Measurements from ENCODE around the gene UBN2.
"Not testable (repeated sequence)": the region's sequence is repeated elsewhere in the genome, so short reads cannot be mapped to it uniquely, and the experiment has no call there.

Gene UBN2

DNA sequence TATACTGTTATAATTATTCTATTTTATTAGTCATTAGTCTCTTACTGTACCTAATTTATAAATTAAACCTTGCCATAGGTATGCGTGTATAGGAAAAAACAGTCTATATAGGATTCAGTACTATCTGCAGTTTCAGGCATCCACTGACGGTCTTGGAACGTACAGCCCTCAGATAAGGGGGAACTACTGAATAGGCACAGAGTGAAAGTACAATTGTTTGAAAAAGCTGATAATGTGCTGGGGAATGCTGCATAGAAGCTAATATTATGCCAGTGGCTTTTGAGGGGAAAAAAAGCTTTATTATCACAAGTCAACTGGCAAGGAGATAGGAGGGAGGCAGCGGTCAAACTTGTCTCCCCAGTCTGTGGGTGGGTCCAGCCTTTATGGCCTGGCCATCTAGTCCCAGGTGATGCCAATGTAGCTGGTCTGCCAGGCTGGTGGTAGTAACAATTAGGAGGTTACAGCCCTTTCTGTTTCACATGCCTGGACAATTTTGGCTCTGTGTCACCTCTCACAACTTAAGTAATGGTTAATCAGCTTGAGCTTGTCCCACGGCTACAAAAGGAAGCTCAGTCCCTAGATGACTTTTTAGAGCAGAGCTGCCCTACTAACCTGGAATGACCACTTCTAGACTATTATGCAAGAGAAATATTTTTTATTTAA, 101.8 kb downstream of the UBN2 start:
- Mint-ChIP-seq H3K36me3 (ENCODE audit: insufficient read depth) (peaks cover 4% of the 10 kb centered on the region), H3K4me1 (ENCODE audit: low read depth in 2 of 2) (peaks cover 2 to 12% of the 10 kb centered on the region in 2 donors), H3K27me3 (no peaks in the 10 kb centered on the region), H3K9me3 (peaks cover 0 to 3% of the 10 kb centered on the region in 2 donors), H3K4me3 (no peak overlapping the region), H3K27ac (no peak overlapping the region)
- ATAC-seq (replicated peaks): no peak
- no peak for DNase-seq

- not testable (repeated sequence) for H3K27me3 Mint-ChIP-seq; H3K9me3 Mint-ChIP-seq; H3K27ac Mint-ChIP-seq; H3K4me3 Mint-ChIP-seq; H3K36me3 Mint-ChIP-seq (ENCODE audit: insufficient read depth); DNase-seq; ATAC-seq (replicated peaks)
- peaks cover 2 to 12% of the 10 kb centered on the region in 2 donors for H3K4me1 Mint-ChIP-seq (ENCODE audit: low read depth in 2 of 2)
Measured at GRCh38 chr7:139333443-139333842, 102.4 kb downstream of the UBN2 start.

DNA sequence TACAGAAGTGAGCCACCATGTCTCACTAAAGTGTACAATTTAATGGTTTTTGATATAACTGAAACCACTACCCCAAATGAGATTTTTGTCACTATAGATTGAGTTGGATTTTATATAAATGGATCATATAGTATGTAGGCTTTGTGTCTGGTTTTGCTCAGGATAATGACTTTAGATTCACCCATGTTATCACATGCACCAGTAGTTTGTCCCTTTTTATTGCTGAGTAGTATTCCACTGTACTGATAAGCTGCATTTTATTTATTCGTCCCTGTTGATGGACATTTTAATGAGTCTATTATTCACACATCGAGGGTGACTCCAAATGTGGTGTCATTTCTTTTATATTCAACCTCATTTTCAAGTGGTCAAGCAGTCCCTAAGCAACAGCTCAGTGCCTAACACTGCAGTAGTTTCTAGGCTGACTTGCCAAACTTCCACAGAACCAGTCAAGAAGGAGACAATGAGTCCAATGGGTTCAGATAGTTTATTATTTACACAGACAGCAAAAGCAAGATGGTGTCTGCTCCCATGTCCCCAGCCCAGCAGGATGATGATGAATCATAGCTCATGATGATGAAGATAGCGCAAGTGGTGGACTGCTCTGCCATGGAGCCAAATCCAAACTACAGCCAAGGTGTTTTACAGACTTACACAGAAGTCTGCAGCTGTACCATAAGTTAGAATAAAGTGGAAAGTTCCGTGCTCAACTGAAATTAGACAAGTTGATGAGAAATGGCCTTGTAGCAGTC, 103.5 kb downstream of the UBN2 start:
- peaks cover 6 to 17% of the 10 kb centered on the region in 2 donors for H3K4me1 Mint-ChIP-seq (ENCODE audit: low read depth in 2 of 2)
- H3K9me3 Mint-ChIP-seq: peaks cover 0 to 3% of the 10 kb centered on the region in 2 donors
- peaks cover 13% of the 10 kb centered on the region for H3K36me3 Mint-ChIP-seq (ENCODE audit: insufficient read depth)
- no peaks in the 10 kb centered on the region for H3K27me3 Mint-ChIP-seq
- no peak for DNase-seq
- ATAC-seq (replicated peaks): no peak
- no peak overlapping the region for H3K27ac Mint-ChIP-seq
- no peak overlapping the region for H3K4me3 Mint-ChIP-seq

DNA sequence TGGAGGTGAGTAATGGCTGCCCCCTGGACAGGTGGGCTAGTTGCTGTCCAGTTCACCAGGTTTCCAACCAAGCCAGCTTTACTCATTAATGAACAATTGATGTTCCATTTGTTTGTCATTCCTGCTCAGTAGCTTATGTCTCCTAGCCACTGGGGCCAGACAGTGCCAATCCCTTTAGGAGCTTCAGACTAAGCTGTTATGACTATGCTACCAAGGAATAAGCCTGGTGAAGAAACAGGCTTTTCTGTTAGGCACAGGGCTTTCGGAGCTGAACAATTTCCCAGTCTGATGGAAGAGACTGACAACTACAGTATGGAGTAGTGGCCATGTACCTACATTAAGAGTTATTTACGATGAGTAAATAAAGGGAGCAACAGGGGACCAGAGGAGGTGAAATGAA, 108.0 kb downstream of the UBN2 start:
- Mint-ChIP-seq H3K9me3 (peaks cover 4 to 7% of the 10 kb centered on the region in 2 donors), H3K36me3 (ENCODE audit: insufficient read depth) (peaks cover 39% of the 10 kb centered on the region), H3K27ac (peak overlapping the region; percentile 100), H3K4me1 (ENCODE audit: low read depth in 2 of 2) (peaks cover 24 to 31% of the 10 kb centered on the region in 2 donors), H3K27me3 (peaks cover 7 to 10% of the 10 kb centered on the region in 2 donors), H3K4me3 (peak overlapping the region; percentile 28 to 99)
- DNase-seq (no peak), ATAC-seq (replicated peaks) (no peak)

GRCh38 chr7:139339698-139340036, 108.6 kb downstream of the UBN2 start:
- no peak for ATAC-seq (replicated peaks)
- Mint-ChIP-seq H3K27me3 (peaks cover 7 to 10% of the 10 kb centered on the region in 2 donors), H3K36me3 (ENCODE audit: insufficient read depth) (peaks cover 42% of the 10 kb centered on the region), H3K9me3 (peaks cover 4 to 7% of the 10 kb centered on the region in 2 donors), H3K4me1 (ENCODE audit: low read depth in 2 of 2) (peaks cover 24 to 31% of the 10 kb centered on the region in 2 donors), H3K4me3 (peak overlapping the region; percentile 99), H3K27ac (peak overlapping the region; percentile 100)
- DNase-seq: no peak

GRCh38 chr7:139340037-139340807, 109.2 kb downstream of the UBN2 start:
- H3K4me1 Mint-ChIP-seq (ENCODE audit: low read depth in 2 of 2): peaks cover 24 to 31% of the 10 kb centered on the region in 2 donors
- peak overlapping the region; percentile 99 for H3K4me3 Mint-ChIP-seq
- peaks cover 42% of the 10 kb centered on the region for H3K36me3 Mint-ChIP-seq (ENCODE audit: insufficient read depth)
- peak overlapping the region; percentile 100 for H3K27ac Mint-ChIP-seq
- ATAC-seq (replicated peaks) (peak; percentile 82), DNase-seq (peak; percentile 97 to 98 (median 97))
- H3K9me3 Mint-ChIP-seq: peaks cover 4 to 7% of the 10 kb centered on the region in 2 donors
- H3K27me3 Mint-ChIP-seq: peaks cover 7 to 10% of the 10 kb centered on the region in 2 donors

DNA sequence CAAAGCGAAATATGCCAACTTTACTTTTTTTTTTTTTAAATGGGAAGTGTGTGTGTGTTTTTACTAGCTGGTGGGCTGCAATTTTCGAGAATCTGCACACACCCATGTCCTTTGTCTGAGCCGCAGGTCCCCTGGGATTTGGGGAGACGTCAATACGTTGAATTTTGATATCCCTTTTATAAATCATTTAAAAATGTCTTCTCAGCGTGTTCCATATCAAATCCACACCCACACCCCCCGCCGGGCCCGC, 109.7 kb downstream of the UBN2 start:
- peaks cover 7 to 10% of the 10 kb centered on the region in 2 donors for H3K27me3 Mint-ChIP-seq
- DNase-seq (no peak), ATAC-seq (replicated peaks) (no peak)
- peak overlapping the region; percentile 100 for H3K27ac Mint-ChIP-seq
- H3K4me3 Mint-ChIP-seq: peak overlapping the region; percentile 99
- peaks cover 42% of the 10 kb centered on the region for H3K36me3 Mint-ChIP-seq (ENCODE audit: insufficient read depth)
- H3K4me1 Mint-ChIP-seq (ENCODE audit: low read depth in 2 of 2): peaks cover 24 to 31% of the 10 kb centered on the region in 2 donors
- H3K9me3 Mint-ChIP-seq: peaks cover 4 to 7% of the 10 kb centered on the region in 2 donors

DNA sequence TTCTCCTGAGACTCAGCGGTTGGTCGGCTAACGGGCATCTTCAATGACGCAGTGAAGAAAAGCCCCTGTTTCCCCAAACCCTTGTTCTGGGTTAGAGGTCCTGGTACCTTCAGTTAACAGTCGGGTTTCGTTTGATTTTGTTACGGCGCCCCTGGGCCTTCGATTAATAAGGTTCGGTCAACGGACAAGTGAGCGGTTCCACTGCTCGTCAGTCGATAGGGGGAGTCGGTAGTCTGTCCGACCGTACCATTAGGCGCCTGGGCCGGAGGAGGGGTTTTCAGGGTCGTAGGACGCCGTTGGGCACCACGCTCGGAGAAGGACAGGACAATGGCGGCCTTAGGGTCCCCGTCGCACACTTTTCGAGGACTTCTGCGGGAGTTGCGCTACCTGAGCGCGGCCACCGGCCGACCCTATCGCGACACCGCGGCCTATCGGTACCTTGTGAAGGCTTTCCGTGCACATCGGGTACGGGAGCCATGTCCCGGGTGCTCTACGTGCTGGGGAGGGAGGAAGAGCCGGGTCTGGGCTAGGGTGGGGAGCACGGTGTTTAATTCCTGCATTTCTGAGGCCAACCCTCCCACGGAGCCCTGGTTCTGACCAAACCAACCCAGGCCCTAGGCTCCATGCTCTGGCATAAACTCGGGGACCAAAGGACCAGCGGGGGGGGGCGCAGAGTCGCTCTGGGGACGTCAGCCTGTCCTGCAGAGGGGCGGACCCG, 110.2 kb downstream of the UBN2 start, which contains the start of gene FMC1:
Gene FMC1 (plus strand): TSS at position 280 of the 718 bp plus-strand sequence. CDS start 48 bp downstream, at position 328.
- Mint-ChIP-seq H3K27me3 (peaks cover 7 to 10% of the 10 kb centered on the region in 2 donors), H3K36me3 (ENCODE audit: insufficient read depth) (peaks cover 46% of the 10 kb centered on the region), H3K4me3 (peak within 1 kb of the TSS; percentile 99), H3K27ac (peak within 1 kb of the TSS; percentile 100), H3K4me1 (ENCODE audit: low read depth in 2 of 2) (peaks cover 24 to 31% of the 10 kb centered on the region in 2 donors), H3K9me3 (peaks cover 4 to 7% of the 10 kb centered on the region in 2 donors)
- peak; percentile 74 to 83 (median 79) for DNase-seq
- ATAC-seq (replicated peaks): peak; percentile 57

- DNase-seq: no peak
- H3K9me3 Mint-ChIP-seq: peaks cover 4 to 7% of the 10 kb centered on the region in 2 donors
- peaks cover 24 to 31% of the 10 kb centered on the region in 2 donors for H3K4me1 Mint-ChIP-seq (ENCODE audit: low read depth in 2 of 2)
- H3K27ac Mint-ChIP-seq: peak overlapping the region; percentile 100
- H3K27me3 Mint-ChIP-seq: peaks cover 7 to 10% of the 10 kb centered on the region in 2 donors
- H3K4me3 Mint-ChIP-seq: peak overlapping the region; percentile 99
- peaks cover 47% of the 10 kb centered on the region for H3K36me3 Mint-ChIP-seq (ENCODE audit: insufficient read depth)
- ATAC-seq (replicated peaks): no peak
Measured at GRCh38 chr7:139341776-139342226, 110.8 kb downstream of the UBN2 start.

DNA sequence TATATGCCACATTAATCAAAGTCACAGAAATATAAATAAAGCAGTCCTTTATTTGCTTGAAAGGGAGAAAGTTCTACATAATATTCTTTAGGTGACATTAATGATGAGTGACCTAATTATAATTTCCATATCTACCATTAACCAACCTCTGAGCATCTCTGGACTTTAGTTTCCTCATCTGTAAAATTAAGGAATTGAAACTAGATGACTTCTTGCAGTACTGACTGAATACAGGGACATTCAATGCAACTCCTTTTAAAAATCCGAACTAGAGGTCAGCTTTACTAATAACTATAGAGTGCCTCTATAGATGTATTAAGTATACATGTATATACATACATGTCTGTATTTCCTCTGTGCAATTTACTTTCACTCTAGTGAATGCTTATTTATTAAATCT, 114.0 kb downstream of the UBN2 start:
- Mint-ChIP-seq H3K27ac (no peak overlapping the region), H3K9me3 (peaks cover 4 to 7% of the 10 kb centered on the region in 2 donors), H3K27me3 (peaks cover 7 to 9% of the 10 kb centered on the region in 2 donors), H3K4me1 (ENCODE audit: low read depth in 2 of 2) (peaks cover 20 to 30% of the 10 kb centered on the region in 2 donors), H3K4me3 (no peak overlapping the region), H3K36me3 (ENCODE audit: insufficient read depth) (peaks cover 42% of the 10 kb centered on the region)
- ATAC-seq (replicated peaks) (no peak), DNase-seq (no peak)

- H3K36me3 Mint-ChIP-seq (ENCODE audit: insufficient read depth): peaks cover 22% of the 10 kb centered on the region
- peaks cover 0 to 10% of the 10 kb centered on the region in 2 donors for H3K4me1 Mint-ChIP-seq (ENCODE audit: low read depth in 2 of 2)
- no peaks in the 10 kb centered on the region for H3K9me3 Mint-ChIP-seq
- ATAC-seq (replicated peaks): no peak
- H3K4me3 Mint-ChIP-seq: no peak overlapping the region
- H3K27ac Mint-ChIP-seq: peak overlapping the region in 1 of 2 donors; percentile 1
- no peaks in the 10 kb centered on the region for H3K27me3 Mint-ChIP-seq
- DNase-seq: no peak
Measured at GRCh38 chr7:139351027-139351426, 120.0 kb downstream of the UBN2 start.

- Mint-ChIP-seq H3K4me3 (no peak overlapping the region), H3K27me3 (no peaks in the 10 kb centered on the region), H3K9me3 (no peaks in the 10 kb centered on the region), H3K4me1 (ENCODE audit: low read depth in 2 of 2) (peaks cover 7 to 18% of the 10 kb centered on the region in 2 donors), H3K36me3 (ENCODE audit: insufficient read depth) (peaks cover 23% of the 10 kb centered on the region), H3K27ac (no peak overlapping the region)
- DNase-seq: no peak
- ATAC-seq (replicated peaks): no peak
Measured at GRCh38 chr7:139354729-139355128, 123.7 kb downstream of the UBN2 start.

DNA sequence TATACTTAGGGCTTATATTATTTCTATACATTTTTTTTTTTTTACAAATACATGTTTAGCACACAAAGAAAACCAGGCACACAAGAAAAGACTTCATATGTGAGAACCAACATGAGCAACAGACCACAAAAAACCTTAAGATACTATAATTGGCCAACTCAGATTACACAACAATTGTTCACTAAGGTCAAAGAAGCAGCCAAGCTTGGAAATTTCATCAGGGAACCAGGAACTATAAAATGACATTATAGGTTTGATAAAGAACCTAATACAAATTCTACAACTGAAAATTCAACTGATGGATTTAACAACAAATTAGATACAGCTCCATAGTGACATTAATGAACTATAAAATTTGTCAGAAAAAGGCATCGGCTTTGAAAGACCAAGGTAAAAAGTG, 124.3 kb downstream of the UBN2 start:
- no peaks in the 10 kb centered on the region for H3K9me3 Mint-ChIP-seq
- H3K36me3 Mint-ChIP-seq (ENCODE audit: insufficient read depth): peaks cover 29% of the 10 kb centered on the region
- no peak for DNase-seq
- H3K27ac Mint-ChIP-seq: no peak overlapping the region
- ATAC-seq (replicated peaks): no peak
- peaks cover 7 to 18% of the 10 kb centered on the region in 2 donors for H3K4me1 Mint-ChIP-seq (ENCODE audit: low read depth in 2 of 2)
- no peaks in the 10 kb centered on the region for H3K27me3 Mint-ChIP-seq
- H3K4me3 Mint-ChIP-seq: no peak overlapping the region
